Thoracic aorta (tissue), 2 donors: ENCODE measurements around the gene CHRD. TPM values are rescaled to one million over a fixed set of nuclear protein-coding genes. Genes with fewer than 3 reads are reported as not detected.

Source experiments
- ATAC-seq: fragments of 150-250 bp; one replicate; pipeline ENCODE4 v1.8.0; 2017; ENCODE audit warnings: low read depth; ENCODE audit not compliant: insufficient number of reproducible peaks, low FRiP score
- DNase-seq: peaks from one replicate; pipeline ENCODE4 v3.0.0-alpha.2; 2020; ENCODE audit warnings: low spot score
- H3K27ac ChIP-seq, 2 donors: fragments of 200-600 bp; sonication (generic); 1 replicate in 1 of 2; 2 replicates in 1 of 2; pipeline ENCODE4 v1.5.1; 2016; ENCODE audit warnings: mild to moderate bottlenecking in 2 of 2, moderate library complexity in 2 of 2
- H3K27me3 ChIP-seq: fragments of 200-600 bp; sonication (generic); replicated peaks from 2 replicates; pipeline ENCODE4 v1.6.0; 2016; ENCODE audit warnings: mild to moderate bottlenecking; ENCODE audit not compliant: insufficient read depth
- H3K36me3 ChIP-seq: fragments of 200-600 bp; sonication (generic); one replicate; pipeline ENCODE4 v1.5.1; 2016
- H3K4me1 ChIP-seq, 2 donors: fragments of 200-600 bp; sonication (generic); 1 replicate in 1 of 2; 2 replicates in 1 of 2; pipeline versions ENCODE4 v1.5.1 to v1.6.0; 2016; ENCODE audit warnings: low read depth in 2 of 2, mild to moderate bottlenecking in 1 of 2; ENCODE audit not compliant: control insufficient read depth in 1 of 2
- H3K4me3 ChIP-seq: fragments of 200-600 bp; sonication (generic); 2 replicates; pipeline ENCODE4 v1.5.1; 2016; ENCODE audit warnings: mild to moderate bottlenecking
- H3K9me3 ChIP-seq: fragments of 200-600 bp; sonication (generic); 2 replicates; pipeline ENCODE4 v1.5.1; 2016
- CTCF ChIP-seq: fragments of 200-600 bp; sonication (generic); IDR thresholded peaks from one replicate; pipeline ENCODE4 v1.5.1; 2019; ENCODE audit warnings: antibody characterized with exemption
- total RNA-seq, 2 donors: library from RNA; depleted of rRNA; stranded (reverse); fragments of >200 nt; gene quantifications; one replicate each; pipeline versions ENCODE4 v1.1.0 to v1.2.3, GENCODE V29; 2016

CHRD gene
- total RNA-seq, 2 donors from 2014 or later = 19.5 to 21.7 TPM

- Histone ChIP-seq H3K27ac (no peak overlapping the region), H3K36me3 (peaks cover 14% of the 10 kb centered on the region), H3K4me1 (no peaks in the 10 kb centered on the region), H3K4me3 (no peak overlapping the region), H3K9me3 (no peaks in the 10 kb centered on the region), H3K27me3 (no peaks in the 10 kb centered on the region)
- no peak for TF ChIP-seq CTCF
- DNase-seq (no peak), ATAC-seq (no peak)
Measured at GRCh38 chr3:184348057-184348382, 31.8 kb upstream of the CHRD start.

- no peaks in the 10 kb centered on the region for H3K27me3 ChIP-seq
- TF ChIP-seq CTCF = no peak
- no peaks in the 10 kb centered on the region for H3K4me1 ChIP-seq
- DNase-seq (no peak), ATAC-seq (no peak)
- no peak overlapping the region for H3K27ac ChIP-seq
- no peak overlapping the region for H3K4me3 ChIP-seq
- no peaks in the 10 kb centered on the region for H3K9me3 ChIP-seq
- peaks cover 2% of the 10 kb centered on the region for H3K36me3 ChIP-seq
Measured at GRCh38 chr3:184349563-184350470, 30.0 kb upstream of the CHRD start.

GRCh38 chr3:184350618-184351017, 29.2 kb upstream of the CHRD start:
- H3K4me3 ChIP-seq = no peak overlapping the region
- no peak for ATAC-seq
- H3K4me1 ChIP-seq = no peaks in the 10 kb centered on the region
- no peak overlapping the region for H3K27ac ChIP-seq
- no peak for DNase-seq
- no peak for TF ChIP-seq CTCF
- H3K27me3 ChIP-seq = no peaks in the 10 kb centered on the region
- H3K9me3 ChIP-seq = no peaks in the 10 kb centered on the region
- no peaks in the 10 kb centered on the region for H3K36me3 ChIP-seq

DNA sequence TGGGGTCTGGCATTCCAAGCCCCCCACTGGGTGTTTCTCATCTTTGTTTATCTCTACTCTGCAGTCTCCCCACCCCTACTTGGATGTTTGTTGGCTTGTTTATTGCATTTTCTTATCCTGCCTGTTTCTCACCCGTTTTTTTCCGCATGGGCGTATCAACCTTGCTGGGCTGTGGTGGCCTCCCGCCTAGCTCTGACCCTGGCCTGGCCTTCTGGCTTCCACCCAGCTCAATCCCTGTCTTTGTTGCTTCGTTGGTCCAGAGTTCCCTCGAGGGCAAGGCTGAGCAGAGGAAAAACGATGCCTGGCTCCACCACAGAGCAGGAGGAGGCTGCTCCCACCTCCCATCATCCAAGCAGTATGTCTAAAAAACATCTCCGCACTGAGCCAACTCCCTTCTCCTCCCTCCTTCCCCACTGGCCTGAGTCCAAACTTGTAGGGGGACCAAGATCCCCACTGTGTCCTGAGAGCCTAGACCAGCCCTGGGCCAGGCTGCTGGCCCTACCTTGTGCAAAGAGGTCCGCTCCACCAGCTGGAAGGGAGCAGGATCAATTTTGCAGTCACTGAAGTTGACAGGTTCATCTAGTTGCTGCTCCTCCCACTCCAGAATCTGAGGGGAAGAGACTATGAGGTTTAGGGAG, 28.2 kb upstream of the CHRD start:
- no peaks in the 10 kb centered on the region for H3K4me1 ChIP-seq
- H3K27ac ChIP-seq = no peak overlapping the region
- no peak for DNase-seq
- no peak overlapping the region for H3K4me3 ChIP-seq
- H3K27me3 ChIP-seq = no peaks in the 10 kb centered on the region
- no peaks in the 10 kb centered on the region for H3K9me3 ChIP-seq
- no peaks in the 10 kb centered on the region for H3K36me3 ChIP-seq
- ATAC-seq = no peak
- TF ChIP-seq CTCF = no peak

GRCh38 chr3:184352149-184352785, 27.6 kb upstream of the CHRD start:
- ATAC-seq (no peak), DNase-seq (no peak)
- TF ChIP-seq CTCF = no peak
- H3K9me3 ChIP-seq = no peaks in the 10 kb centered on the region
- no peaks in the 10 kb centered on the region for H3K4me1 ChIP-seq
- H3K36me3 ChIP-seq = peaks cover 4% of the 10 kb centered on the region
- H3K27me3 ChIP-seq = no peaks in the 10 kb centered on the region
- H3K4me3 ChIP-seq = no peak overlapping the region
- no peak overlapping the region for H3K27ac ChIP-seq
